GM06990 (cell line): Measurements from ENCODE around the gene PAH.
A peak's percentile ranks its signal among the peaks of the same experiment; 100 is the strongest.

Experiments
- DNase-seq: peaks from one replicate; pipeline ENCODE4 v3.0.0-alpha.2; 2011; ENCODE audit not compliant: insufficient read length; ENCODE audit errors: extremely low read depth
- H3K27me3 ChIP-seq: replicated peaks from 2 replicates; pipeline ENCODE4 v1.6.0; 2011; ENCODE audit warnings: low read length; ENCODE audit not compliant: control insufficient read depth, insufficient read depth
- H3K36me3 ChIP-seq: 2 replicates; pipeline ENCODE4 v1.5.1; 2011; ENCODE audit warnings: low read length; ENCODE audit not compliant: control insufficient read depth, insufficient read depth
- H3K4me3 ChIP-seq: replicated peaks from 2 replicates; pipeline ENCODE4 v1.5.1; 2011; ENCODE audit warnings: low read depth, mild to moderate bottlenecking, control low read depth, low read length
- TF ChIP-seq, protein P1 (sequence below): IDR thresholded peaks from 2 replicates; pipeline ENCODE4 v1.5.1; 2011; ENCODE audit warnings: low read length, control low read depth, mild to moderate bottlenecking, inconsistent platforms; ENCODE audit not compliant: insufficient read depth, poor library complexity, severe bottlenecking

PAH gene

DNA sequence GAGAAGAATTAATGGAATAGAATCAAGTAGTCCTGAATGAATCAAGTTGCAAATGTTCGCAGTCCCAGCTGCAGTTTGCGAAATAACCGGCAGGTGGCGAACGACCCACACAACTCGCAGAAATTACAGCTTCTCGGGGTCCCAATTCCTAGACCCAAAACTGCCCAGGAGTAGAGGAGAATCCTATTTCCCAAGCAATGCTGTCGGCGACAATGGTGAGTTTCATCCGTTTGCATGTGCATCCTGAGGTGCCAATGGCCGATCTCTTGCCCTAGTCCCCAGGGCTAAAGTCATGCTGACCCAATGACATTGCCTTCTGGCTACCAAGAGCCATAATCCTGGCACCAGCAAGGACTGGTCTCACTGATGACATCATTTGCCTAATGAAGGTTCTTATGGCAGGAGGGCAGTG is 31.9 kb upstream of the PAH start:
- TF ChIP-seq, protein P1, sequence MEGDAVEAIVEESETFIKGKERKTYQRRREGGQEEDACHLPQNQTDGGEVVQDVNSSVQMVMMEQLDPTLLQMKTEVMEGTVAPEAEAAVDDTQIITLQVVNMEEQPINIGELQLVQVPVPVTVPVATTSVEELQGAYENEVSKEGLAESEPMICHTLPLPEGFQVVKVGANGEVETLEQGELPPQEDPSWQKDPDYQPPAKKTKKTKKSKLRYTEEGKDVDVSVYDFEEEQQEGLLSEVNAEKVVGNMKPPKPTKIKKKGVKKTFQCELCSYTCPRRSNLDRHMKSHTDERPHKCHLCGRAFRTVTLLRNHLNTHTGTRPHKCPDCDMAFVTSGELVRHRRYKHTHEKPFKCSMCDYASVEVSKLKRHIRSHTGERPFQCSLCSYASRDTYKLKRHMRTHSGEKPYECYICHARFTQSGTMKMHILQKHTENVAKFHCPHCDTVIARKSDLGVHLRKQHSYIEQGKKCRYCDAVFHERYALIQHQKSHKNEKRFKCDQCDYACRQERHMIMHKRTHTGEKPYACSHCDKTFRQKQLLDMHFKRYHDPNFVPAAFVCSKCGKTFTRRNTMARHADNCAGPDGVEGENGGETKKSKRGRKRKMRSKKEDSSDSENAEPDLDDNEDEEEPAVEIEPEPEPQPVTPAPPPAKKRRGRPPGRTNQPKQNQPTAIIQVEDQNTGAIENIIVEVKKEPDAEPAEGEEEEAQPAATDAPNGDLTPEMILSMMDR: peak; percentile 95
- DNase-seq: no peak
- Histone ChIP-seq H3K36me3 (no peaks in the 10 kb centered on the region), H3K4me3 (no peak overlapping the region), H3K27me3 (no peaks in the 10 kb centered on the region; the same call in 1 of the 2 replicates)

DNA sequence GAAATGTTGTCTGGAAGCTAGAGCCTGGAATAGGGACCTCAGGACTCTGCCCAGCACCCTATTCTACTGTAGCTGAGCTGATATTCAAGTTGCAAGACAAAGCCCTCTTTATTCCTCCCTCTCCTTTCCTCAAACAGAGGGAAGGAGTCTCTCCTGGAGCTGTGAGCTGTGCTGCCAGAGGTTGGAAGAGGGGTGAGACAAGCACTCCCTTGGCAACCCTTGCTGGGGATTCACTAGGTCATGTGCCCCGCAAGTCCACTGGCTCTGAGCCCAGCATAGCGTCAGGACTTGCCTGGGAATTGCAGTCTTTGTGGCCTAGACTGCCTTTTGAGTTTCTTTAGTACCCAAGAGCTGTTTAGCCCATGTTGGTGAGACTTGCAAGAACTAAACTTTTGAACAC is 29.0 kb upstream of the PAH start:
- Histone ChIP-seq H3K36me3 (no peaks in the 10 kb centered on the region), H3K27me3 (no peaks in the 10 kb centered on the region; the same call in 1 of the 2 replicates), H3K4me3 (no peak overlapping the region)
- DNase-seq: no peak
- TF ChIP-seq, protein P1: no peak

DNA sequence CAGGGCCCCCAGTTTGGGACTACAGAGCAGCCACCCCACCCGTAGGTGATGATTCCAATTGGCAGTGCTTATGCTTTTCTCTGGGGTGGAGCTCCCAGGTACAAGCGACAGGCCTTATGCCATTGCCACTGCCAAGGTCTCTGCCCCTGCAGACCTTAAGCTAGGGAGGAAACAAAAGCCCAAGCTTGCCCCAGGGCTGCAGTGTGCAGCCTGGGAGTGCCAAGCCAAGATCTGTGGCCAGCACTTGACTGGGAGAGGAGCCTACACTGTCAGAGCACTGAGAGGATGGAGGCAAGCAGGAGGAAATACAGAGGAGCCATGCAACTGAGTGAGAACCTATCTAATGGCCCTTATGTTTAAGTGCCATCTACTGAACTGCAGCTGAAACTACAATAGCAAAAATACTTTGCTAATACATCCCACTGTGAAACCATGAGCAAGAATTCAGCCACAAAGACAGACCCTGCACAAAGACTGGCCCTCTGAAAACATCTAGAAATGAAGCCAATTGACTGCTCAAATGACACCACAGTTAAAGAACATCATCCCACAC is 22.7 kb upstream of the PAH start:
- TF ChIP-seq, protein P1: peak; percentile 42

DNA sequence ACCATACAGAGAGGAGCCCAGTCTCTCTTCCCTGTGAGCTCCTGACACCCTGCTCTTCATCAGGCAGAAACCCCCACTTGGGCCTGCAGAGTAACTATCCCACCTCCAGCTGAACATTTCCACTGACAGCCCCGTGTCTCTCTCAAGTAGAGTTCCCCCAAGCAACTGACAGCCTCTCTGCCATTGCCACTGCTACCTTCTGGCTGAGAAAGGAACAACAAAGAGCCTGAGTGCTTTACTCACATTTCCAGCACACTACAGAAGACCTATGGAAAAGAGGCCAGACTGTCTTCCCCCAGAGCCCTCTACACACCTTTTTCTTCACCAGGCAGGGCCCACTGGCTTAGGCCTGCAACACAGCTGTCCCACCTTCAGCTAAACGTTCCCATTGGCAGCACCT is 22.0 kb upstream of the PAH start:
- H3K36me3 ChIP-seq: no peaks in the 10 kb centered on the region
- TF ChIP-seq, protein P1: no peak
- DNase-seq: no peak
- no peaks in the 10 kb centered on the region for H3K27me3 ChIP-seq
- no peak overlapping the region for H3K4me3 ChIP-seq

More for the DNA sequence above, 22.7 kb upstream of the PAH start:
- no peak overlapping the region for H3K4me3 ChIP-seq
- DNase-seq: no peak
- H3K36me3 ChIP-seq: no peaks in the 10 kb centered on the region
- no peaks in the 10 kb centered on the region; the same call in 1 of the 2 replicates for H3K27me3 ChIP-seq

DNA sequence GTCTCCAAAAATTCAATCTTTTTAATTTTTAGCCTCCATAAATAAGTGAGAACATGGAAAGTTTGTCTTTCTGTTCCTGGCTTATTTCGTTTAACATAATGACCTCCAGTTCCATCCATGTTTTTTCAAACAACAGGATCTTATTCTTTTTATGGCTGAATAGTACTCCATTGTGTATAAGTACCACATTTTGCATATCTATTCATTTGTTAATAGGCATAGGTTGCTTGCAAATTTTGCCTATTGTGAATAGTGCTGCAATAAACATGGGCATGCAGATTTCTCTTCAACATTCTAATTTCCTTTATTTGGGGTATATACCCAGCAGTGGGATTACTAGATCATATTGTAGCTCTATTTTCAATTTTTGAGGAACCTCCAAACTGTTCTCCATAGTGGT is 16.1 kb upstream of the PAH start:
- DNase-seq: no peak
- Histone ChIP-seq H3K4me3 (no peak overlapping the region), H3K27me3 (no peaks in the 10 kb centered on the region; the same call in 1 of the 2 replicates), H3K36me3 (no peaks in the 10 kb centered on the region)
- TF ChIP-seq, protein P1: no peak

DNA sequence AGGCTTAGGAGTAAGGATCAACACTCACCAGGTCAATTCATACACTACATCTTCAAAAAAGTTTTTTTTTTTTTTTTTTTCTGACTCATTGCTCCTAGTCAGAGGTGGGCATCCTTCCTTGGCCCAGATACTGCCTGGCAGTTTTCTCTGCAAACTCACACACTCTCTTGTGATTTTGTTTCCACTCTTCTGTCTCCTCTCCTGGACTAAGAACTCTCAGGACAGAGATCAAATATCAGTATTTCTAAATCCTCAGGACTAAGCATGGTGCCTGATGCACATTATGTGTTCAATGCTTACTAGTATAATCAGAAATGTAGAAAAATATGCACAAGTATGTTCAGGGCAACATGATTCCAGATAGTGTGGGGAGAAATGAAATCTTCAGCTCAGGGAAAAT is 10.2 kb upstream of the PAH start:
- Histone ChIP-seq H3K4me3 (no peak overlapping the region), H3K36me3 (no peaks in the 10 kb centered on the region), H3K27me3 (no peaks in the 10 kb centered on the region; the same call in 1 of the 2 replicates)
- TF ChIP-seq, protein P1: no peak
- no peak for DNase-seq
